Stimulated activated naive CD8-positive, alpha-beta T cell treated with anti-CD3 and anti-CD28 coated beads, Interleukin-15, amount 100 ng/mL, for 72 hours (primary cell): ENCODE results near the gene CXXC4.
A peak's percentile ranks its signal among the peaks of the same experiment; 100 is the strongest.

Experiments
- ATAC-seq: fragments of 150-1000 bp; cut with Tn5 transposase; 2 replicates; pipeline ENCODE4 v1.10.0; 2021; ENCODE audit warnings: mild to moderate bottlenecking, moderate library complexity
- DNase-seq, 2 donors: peaks; one replicate each; pipeline ENCODE4 v3.0.0; 2021 to 2022
- H3K27ac Mint-ChIP-seq, 2 donors: one replicate each; pipeline ENCODE4 v1.8.0; 2022; ENCODE audit warnings: mild to moderate bottlenecking in 2 of 2, mixed read lengths in 2 of 2, moderate library complexity in 2 of 2
- H3K27me3 Mint-ChIP-seq: one replicate; pipeline ENCODE4 v1.8.0; 2022; ENCODE audit warnings: mixed read lengths
- H3K4me1 Mint-ChIP-seq: one replicate; pipeline ENCODE4 v1.8.0; 2022; ENCODE audit warnings: mild to moderate bottlenecking, mixed read lengths
- H3K4me3 Mint-ChIP-seq, 2 donors: one replicate each; pipeline ENCODE4 v1.8.0; 2022; ENCODE audit warnings: mild to moderate bottlenecking in 2 of 2, mixed read lengths in 2 of 2, moderate library complexity in 1 of 2
- H3K9me3 Mint-ChIP-seq, 2 donors: one replicate each; pipeline ENCODE4 v1.8.0; 2022; ENCODE audit warnings: mixed read lengths in 2 of 2

Gene CXXC4

DNA sequence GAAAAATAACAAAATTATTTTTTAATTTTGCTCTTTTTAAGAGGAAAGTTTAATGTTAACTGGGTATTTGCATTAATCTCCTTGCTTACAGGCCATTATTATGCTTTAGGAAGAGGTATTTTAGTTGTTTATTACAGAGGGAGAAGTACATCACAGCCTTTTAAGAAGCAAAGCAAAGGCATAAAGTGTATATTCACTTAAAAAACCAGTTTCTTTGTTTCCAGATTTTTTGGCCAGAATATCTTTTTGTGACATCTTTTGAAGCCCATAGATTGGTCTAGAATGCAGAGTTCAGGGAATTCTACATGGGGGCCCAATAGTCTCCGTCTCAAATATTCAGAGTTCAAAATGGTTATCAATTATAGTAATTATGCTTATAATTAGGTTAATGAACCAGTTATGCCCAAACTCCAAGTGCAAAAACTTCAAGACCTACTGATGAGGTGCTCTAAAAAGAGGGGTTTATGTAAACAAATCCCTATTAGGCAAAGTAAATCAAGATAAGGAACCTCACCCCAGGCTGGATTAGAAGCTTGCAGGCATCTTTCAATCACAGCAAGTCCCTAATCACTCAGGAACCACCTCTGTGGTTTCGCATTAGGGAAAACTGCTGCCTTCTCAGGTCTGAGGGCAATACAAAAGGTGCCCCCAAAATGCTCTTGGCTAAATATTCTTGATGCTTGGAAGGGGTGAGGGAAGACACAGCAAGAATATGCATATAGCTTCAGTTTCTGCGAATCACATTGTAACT lies 1.4 kb downstream of the CXXC4 start:
- Mint-ChIP-seq H3K4me3 (no peak overlapping the region), H3K4me1 (peaks cover 50% of the 10 kb centered on the region), H3K27ac (no peak overlapping the region), H3K9me3 (no peaks in the 10 kb centered on the region), H3K27me3 (peaks cover 80% of the 10 kb centered on the region)
- no peak for ATAC-seq
- no peak for DNase-seq

DNA sequence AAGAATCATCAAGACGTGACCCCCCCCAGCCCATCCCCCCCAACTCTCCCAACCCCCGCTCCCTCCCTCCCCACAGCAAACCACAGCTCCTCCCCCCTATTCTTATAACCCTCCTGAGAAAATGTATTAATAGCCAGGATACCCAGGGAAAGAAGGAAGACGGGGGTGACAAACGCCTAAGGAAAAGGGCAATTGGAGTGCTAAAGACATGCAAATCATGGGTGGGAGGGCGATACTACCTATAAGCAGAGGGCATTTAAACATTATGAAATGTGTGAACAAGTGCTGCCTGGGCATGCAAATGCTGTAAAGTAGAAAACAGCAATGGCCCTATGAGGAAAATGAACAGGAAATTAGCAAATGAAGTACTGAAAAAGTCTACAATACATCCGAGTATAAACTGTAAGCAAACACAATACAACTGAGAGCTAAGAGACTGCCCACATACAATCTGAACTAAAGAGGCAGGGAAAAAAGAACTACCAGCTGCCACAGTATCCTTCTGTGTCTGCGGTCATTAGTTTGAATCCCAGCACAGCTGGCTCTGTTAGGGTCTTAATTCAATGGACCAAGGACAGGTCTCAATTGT lies 2.4 kb downstream of the CXXC4 start:
- Mint-ChIP-seq H3K27me3 (peaks cover 82% of the 10 kb centered on the region), H3K9me3 (no peaks in the 10 kb centered on the region), H3K4me1 (peaks cover 50% of the 10 kb centered on the region), H3K4me3 (peak overlapping the region; percentile 79 to 86), H3K27ac (no peak overlapping the region)
- DNase-seq (no peak), ATAC-seq (no peak)

DNA sequence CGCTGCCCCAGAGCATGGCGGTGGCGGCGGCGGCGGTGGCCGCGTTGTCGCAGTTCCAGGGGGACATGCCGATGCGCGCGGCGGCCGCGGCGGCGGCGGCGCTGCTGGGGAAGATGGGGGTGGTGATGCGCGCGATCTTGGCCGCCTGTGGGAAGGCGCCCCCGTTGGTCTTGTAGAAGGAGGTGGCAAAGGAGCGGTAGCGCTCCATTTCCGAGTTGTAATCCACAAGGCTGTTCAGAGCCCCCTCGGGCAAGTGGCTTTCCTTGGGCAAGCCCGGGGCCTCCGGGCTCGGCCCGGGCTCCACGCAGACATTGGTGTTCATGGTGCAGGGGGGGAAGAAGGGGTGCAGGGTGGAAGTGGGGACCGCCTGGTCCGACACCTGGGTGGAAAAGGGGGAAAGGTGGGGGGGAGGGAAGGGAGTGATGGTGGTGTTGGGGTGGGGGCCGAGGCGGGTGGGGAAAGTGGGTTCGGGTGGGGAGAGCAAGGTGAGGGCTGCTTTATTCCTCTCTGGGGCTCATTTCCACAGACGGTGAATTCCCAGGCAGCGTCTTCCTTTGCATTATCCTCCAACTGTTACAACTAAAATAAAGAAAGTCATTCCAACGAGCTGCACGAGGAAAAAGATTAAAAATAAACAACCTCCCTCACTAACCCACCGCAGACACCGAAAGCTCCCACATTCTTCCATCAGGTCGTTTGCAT lies 3.1 kb downstream of the CXXC4 start:
- Mint-ChIP-seq H3K27me3 (peaks cover 87% of the 10 kb centered on the region), H3K4me1 (peaks cover 50% of the 10 kb centered on the region), H3K4me3 (peak overlapping the region; percentile 79 to 86), H3K9me3 (no peaks in the 10 kb centered on the region), H3K27ac (no peak overlapping the region)
- DNase-seq, result peak; percentile 23 to 24
- peak; percentile 63 for ATAC-seq

DNA sequence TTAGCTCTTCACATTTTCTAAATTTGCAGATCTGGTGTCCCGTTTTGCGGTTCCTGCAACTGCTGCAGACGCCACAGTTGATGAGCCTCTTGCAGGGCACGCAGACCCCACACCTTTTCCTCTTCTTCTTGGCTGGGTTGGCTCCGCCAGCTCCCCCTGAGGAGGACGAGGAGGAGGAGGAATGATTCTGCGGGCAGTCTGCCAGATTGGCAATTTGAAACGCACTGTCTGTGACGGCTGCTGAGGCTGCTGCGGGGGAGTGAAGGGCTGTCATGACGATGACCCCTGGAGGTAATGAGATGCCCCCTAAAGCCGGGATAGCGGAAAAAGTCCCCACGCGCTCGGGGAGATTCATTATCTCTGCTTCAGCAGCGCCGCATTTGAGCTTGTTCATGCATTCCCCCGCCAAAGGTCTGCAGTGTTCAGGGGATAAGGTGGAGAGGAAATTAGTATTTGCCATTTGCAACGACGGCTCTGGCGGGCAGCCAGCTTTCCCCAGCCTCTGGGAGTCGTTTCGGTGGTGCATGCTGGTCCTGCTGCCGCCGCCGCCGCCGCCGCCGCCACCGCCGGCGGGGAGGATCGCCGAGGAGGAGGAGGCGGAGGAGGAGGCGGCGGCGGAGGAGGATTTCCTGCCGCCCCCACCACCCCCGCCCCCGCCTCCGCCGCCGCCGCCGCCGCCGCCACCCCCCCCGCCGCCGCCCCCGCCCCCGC lies 3.8 kb downstream of the CXXC4 start:
- H3K27ac Mint-ChIP-seq, result no peak overlapping the region
- peaks cover 86% of the 10 kb centered on the region for H3K27me3 Mint-ChIP-seq

DNA sequence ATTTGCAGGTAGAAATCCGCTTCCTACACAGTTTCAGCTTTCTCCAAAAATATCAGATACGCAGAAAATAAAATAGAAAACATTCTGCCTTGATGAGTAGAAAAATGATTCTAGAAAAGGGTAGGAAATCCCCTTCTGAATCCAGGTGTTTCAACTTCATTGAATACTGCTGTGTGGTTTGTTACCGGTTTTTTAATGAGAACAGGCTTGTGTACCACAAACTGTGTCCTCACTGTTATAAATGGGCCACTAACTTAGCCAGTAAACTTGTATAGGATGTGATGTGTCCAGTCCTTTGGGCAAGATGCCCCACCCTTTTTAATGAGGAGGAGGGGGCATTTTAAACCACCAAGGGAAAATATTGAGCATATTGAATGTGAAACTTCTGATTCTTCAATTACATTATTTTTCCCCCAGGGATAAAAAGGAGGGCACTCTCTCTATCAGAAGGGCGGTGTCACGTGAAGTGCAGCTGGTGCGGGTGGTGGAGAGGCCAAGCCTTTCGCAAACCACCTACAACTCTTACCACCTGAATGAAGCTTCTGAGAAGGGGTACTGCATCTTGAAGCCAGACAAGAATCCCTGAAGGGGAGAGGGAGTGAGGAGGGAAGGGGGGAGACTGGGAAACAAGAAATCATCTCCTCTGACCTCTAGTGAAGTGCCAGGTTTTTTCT lies 4.5 kb downstream of the CXXC4 start:
- H3K27me3 Mint-ChIP-seq, result peaks cover 79% of the 10 kb centered on the region
- peak overlapping the region; percentile 82 for H3K4me3 Mint-ChIP-seq
- peaks cover 43% of the 10 kb centered on the region for H3K4me1 Mint-ChIP-seq
- no peaks in the 10 kb centered on the region for H3K9me3 Mint-ChIP-seq
- DNase-seq (peak in 1 of 2 donors; percentile 20), ATAC-seq (peak; percentile 68)
- peak overlapping the region in 1 of 2 donors; percentile 90 for H3K27ac Mint-ChIP-seq

More for the DNA sequence above, 3.8 kb downstream of the CXXC4 start:
- DNase-seq (peak; percentile 28 to 43), ATAC-seq (peak; percentile 44)
- Mint-ChIP-seq H3K4me1 (peaks cover 50% of the 10 kb centered on the region), H3K4me3 (peak overlapping the region; percentile 82 to 86), H3K9me3 (no peaks in the 10 kb centered on the region)

DNA sequence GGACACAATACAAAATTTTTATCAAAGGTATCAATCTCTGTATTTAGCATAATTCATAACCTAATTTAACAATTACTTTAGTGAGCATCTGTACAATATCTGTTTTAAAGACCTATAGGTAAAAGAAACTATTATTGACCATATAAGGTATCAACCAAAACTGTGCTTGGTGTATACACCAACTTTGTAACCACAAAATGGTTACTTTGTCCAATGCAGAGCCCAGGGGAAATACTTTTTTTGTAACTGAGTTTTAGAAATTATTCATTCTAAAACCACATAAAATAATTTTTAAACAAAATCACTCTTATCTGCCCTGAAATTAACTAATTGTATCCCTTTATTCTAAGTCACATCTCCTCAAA lies 5.0 kb downstream of the CXXC4 start:
- peaks cover 74% of the 10 kb centered on the region for H3K27me3 Mint-ChIP-seq
- peak overlapping the region in 1 of 2 donors; percentile 40 for H3K27ac Mint-ChIP-seq
- H3K4me3 Mint-ChIP-seq, result no peak overlapping the region
- no peaks in the 10 kb centered on the region for H3K9me3 Mint-ChIP-seq
- DNase-seq (no peak), ATAC-seq (no peak)
- peaks cover 38% of the 10 kb centered on the region for H3K4me1 Mint-ChIP-seq

DNA sequence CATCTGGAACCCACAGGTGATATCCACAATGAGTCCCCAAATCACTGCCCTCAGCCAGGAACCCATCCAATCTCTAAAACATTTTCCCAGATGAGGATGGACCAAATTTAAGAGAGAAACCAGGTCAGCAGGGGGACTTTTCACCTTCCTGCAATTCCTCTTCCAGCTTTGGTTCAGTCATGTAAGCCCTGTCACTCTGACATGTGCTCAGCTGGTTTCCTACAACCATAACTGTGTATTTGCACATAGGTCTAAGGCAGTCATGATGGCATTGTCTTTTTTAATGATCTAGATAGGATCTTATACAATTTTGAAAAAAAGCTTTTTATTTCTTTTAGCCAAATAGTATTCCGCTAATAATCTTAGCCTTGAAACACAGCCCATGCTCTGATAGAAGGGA lies 6.5 kb downstream of the CXXC4 start:
- no peak for DNase-seq
- ATAC-seq, result no peak
- peaks cover 29% of the 10 kb centered on the region for H3K4me1 Mint-ChIP-seq
- no peak overlapping the region for H3K27ac Mint-ChIP-seq
- no peak overlapping the region for H3K4me3 Mint-ChIP-seq
- peaks cover 62% of the 10 kb centered on the region for H3K27me3 Mint-ChIP-seq
- H3K9me3 Mint-ChIP-seq, result no peaks in the 10 kb centered on the region

DNA sequence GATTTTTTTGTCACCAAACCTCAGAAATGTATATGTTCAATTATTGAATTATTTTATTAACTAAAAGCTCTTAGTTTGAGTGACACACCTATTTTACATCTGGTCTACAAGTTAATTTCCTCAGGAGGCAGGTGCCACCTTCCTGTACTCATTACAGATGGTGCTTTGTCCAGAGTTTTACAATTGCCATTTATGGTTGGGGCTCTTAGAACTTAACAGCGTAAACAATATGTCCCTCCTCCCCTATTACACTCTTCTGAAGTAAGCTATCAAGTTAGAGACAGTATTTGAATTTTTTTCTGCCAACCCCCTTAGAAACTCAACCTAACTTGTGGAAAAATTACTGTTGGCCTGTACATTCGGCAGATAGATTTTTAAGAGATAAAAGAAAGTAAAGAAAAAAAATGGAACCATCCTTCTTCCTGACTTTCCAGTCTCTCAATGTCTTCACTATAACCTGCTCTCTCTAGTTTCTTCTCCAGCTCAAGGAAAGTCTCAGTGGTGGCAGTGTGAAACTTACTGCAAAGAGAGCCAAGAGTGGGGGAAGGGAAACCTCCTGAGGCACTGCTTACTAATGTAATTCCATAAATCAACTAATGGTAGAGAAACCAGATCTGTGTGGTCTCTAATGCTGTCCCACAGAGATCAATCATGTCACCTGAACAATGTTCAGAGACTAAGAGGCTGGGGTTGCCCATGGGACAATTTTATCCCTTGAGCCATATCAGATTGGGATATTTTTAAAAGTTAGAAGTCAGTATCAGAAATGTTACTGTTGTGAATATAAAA lies 7.8 kb downstream of the CXXC4 start:
- peaks cover 50% of the 10 kb centered on the region for H3K27me3 Mint-ChIP-seq
- no peak overlapping the region for H3K4me3 Mint-ChIP-seq
- no peak overlapping the region for H3K27ac Mint-ChIP-seq
- DNase-seq, result no peak
- no peaks in the 10 kb centered on the region for H3K9me3 Mint-ChIP-seq
- no peak for ATAC-seq
- peaks cover 22% of the 10 kb centered on the region for H3K4me1 Mint-ChIP-seq

DNA sequence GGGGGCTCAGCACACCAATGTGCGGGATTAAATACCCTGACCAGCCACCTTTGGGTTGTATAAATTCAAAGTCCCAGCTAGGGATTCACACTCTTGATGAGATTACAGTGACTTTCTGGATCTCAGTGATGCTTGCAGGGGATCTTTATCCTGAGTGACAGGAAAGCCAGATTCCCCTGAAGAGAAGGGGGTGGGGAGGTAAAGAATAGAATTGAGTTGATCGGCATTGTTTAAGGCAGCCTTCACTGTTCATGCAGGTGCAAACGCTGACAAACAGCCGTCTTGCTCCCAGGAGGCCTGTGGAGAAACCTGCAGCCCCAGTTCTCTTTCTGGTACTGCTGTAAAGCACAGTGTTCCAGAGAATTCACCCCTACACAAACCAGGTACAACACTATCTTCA lies 19.0 kb downstream of the CXXC4 start:
- no peak for DNase-seq
- no peak for ATAC-seq
- no peak overlapping the region for H3K4me3 Mint-ChIP-seq
- no peaks in the 10 kb centered on the region for H3K9me3 Mint-ChIP-seq
- H3K27ac Mint-ChIP-seq, result no peak overlapping the region
- peaks cover 7% of the 10 kb centered on the region for H3K27me3 Mint-ChIP-seq
- no peaks in the 10 kb centered on the region for H3K4me1 Mint-ChIP-seq

DNA sequence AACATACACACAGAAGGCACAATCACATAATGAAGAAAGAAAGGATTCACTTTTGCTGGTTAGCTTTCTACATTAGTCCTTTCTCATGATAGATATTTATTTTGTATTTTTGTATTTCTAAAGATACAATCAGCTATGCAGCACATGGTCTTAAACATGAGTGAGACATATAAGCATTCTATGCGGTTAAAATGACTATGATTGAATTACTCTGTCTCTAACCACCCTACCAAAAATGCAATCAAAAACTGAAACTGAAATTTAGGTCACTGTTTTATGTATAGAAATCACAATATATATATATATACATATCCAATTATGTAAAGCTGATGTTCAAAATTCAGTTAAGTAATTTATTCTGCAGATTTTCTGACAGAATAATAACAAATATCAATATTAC lies 21.9 kb downstream of the CXXC4 start:
- ATAC-seq, result no peak
- H3K9me3 Mint-ChIP-seq, result no peaks in the 10 kb centered on the region

DNA sequence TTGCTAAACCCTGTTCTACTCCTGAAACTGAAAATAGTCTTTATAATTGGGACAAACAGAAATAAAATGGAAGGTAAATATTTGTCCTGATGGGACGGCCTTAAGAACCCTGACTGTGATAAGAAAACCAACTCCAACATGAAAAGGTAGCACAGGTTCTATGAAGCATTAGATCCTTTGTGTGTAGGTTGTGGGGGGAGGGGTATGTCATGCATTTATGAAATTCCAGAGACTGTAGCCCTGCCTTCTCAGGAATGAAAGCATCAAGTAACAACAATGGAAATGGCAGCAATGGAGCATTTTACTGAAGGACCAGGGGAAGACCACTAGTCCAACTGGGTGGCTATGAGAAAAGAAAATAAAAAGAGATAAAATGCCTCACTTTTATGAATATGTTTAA lies 23.9 kb downstream of the CXXC4 start:
- H3K27ac Mint-ChIP-seq, result no peak overlapping the region
- no peak overlapping the region for H3K4me3 Mint-ChIP-seq
- H3K9me3 Mint-ChIP-seq, result no peaks in the 10 kb centered on the region

More for the DNA sequence above, 21.9 kb downstream of the CXXC4 start:
- Mint-ChIP-seq H3K4me3 (no peak overlapping the region), H3K4me1 (no peaks in the 10 kb centered on the region), H3K27me3 (peaks cover under 1% of the 10 kb centered on the region), H3K27ac (no peak overlapping the region)
- no peak for DNase-seq

DNA sequence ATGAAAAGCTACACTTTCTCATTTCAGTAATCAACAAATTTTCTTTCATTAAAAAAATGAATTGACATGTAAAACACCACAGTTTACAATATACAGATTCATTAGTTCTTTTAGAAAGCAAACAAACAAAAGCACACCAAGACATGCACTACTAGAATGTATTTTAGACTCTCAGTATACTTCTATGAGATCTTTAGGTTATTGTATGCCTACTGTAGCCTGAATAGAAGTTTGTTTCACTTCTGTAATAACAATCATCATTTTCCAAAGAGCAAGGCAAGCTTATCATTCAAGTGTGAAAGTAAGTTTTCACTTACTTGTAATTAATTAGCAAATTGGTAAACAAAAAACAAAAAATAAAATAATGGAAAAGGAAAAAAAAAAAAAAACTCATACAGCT lies 24.9 kb downstream of the CXXC4 start:
- no peaks in the 10 kb centered on the region for H3K4me1 Mint-ChIP-seq
- ATAC-seq (no peak), DNase-seq (no peak)
- H3K27me3 Mint-ChIP-seq, result no peaks in the 10 kb centered on the region
- no peaks in the 10 kb centered on the region for H3K9me3 Mint-ChIP-seq
- H3K27ac Mint-ChIP-seq, result no peak overlapping the region
- no peak overlapping the region for H3K4me3 Mint-ChIP-seq

More for the DNA sequence above, 23.9 kb downstream of the CXXC4 start:
- Mint-ChIP-seq H3K4me1 (no peaks in the 10 kb centered on the region), H3K27me3 (no peaks in the 10 kb centered on the region)
- ATAC-seq (no peak), DNase-seq (no peak)

DNA sequence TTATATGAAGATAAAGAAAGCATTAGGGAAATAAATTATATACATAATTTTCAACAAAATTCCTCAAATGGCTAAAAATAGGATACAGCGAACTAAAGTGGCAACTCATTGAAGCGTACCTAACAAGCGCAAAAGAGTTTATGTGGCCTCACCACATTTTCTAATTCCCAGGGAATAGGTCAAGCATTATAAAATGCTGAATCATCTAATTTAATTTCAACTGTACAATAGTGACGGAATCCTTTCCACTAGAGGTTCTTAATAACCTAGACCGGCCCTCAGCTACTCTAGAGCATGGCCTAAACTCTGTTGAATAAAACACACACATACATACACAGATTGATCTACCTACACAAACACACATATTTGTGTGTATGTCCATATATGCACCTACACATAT lies 29.1 kb downstream of the CXXC4 start:
- DNase-seq, result no peak
- Mint-ChIP-seq H3K4me3 (no peak overlapping the region), H3K4me1 (no peaks in the 10 kb centered on the region), H3K27me3 (no peaks in the 10 kb centered on the region), H3K27ac (no peak overlapping the region), H3K9me3 (no peaks in the 10 kb centered on the region)
- no peak for ATAC-seq

DNA sequence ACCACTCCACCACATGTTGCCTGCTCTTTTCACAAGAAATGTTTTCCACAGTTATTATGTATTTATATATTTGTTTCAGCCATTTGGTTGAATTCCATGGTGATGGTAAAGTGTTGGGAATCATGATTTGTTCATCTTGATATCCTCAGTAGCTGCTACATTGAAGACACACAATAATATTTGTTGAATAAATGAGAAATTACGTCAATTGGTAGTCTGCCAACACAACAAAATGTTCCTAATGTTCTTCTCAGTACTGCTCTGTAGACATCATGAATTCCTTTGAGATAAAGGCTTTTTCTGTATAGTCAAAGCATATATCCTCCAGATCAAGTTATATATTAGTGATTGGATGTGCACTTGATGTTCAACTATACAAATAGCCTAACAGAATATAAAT lies 29.5 kb downstream of the CXXC4 start:
- Mint-ChIP-seq H3K27me3 (no peaks in the 10 kb centered on the region), H3K9me3 (no peaks in the 10 kb centered on the region), H3K4me3 (no peak overlapping the region), H3K4me1 (no peaks in the 10 kb centered on the region), H3K27ac (no peak overlapping the region)
- DNase-seq (no peak), ATAC-seq (no peak)

DNA sequence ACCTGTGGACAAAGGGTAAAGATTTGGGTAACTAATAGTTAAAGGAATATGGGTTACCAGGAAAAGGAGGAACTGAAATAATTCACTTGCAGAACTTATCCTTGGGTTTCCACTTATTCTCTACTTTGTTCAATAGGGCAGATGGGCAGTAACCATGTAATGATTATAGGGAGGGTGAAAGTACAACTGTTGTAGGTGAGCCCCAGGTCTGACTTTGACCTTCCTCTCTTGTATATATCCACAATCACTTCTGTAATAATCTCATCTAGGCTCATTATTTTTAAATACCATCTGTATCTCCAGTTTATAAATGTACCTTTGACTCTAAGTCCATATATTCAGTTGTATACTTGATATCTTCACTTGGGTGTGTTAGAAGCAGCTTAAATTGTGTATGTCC lies 32.1 kb downstream of the CXXC4 start:
- Mint-ChIP-seq H3K27me3 (no peaks in the 10 kb centered on the region), H3K27ac (no peak overlapping the region), H3K9me3 (peaks cover 0 to 6% of the 10 kb centered on the region in 2 donors), H3K4me1 (no peaks in the 10 kb centered on the region), H3K4me3 (no peak overlapping the region)
- DNase-seq (no peak), ATAC-seq (no peak)
